Measurements from ENCODE around the gene PRAMEF13.
"Not testable (repeated sequence)": the region's sequence is repeated elsewhere in the genome, so short reads cannot be mapped to it uniquely, and the experiment has no call there.

DNA sequence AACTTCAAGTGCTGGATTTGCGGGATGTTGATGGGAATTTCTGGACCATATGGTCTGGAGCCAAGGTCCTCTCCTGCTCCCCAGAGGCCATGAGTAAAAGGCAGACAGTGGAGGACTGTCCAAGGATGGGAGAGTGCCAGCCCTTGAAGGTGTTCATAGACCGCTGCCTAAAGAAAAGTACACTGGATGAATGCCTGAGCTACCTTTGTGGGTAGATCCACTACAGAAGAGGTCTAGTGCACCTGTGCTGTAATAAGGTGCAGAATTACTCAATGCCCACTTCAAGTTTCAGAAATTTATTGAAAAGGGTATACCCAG is 45.3 kb upstream of the PRAMEF13 start:
- TF ChIP-seq, protein P1, sequence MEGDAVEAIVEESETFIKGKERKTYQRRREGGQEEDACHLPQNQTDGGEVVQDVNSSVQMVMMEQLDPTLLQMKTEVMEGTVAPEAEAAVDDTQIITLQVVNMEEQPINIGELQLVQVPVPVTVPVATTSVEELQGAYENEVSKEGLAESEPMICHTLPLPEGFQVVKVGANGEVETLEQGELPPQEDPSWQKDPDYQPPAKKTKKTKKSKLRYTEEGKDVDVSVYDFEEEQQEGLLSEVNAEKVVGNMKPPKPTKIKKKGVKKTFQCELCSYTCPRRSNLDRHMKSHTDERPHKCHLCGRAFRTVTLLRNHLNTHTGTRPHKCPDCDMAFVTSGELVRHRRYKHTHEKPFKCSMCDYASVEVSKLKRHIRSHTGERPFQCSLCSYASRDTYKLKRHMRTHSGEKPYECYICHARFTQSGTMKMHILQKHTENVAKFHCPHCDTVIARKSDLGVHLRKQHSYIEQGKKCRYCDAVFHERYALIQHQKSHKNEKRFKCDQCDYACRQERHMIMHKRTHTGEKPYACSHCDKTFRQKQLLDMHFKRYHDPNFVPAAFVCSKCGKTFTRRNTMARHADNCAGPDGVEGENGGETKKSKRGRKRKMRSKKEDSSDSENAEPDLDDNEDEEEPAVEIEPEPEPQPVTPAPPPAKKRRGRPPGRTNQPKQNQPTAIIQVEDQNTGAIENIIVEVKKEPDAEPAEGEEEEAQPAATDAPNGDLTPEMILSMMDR (conservative IDR thresholded peaks at IDR 0.05; ENCODE audit: low read depth, low read length) = not testable (repeated sequence)
- not testable (repeated sequence) for TF ChIP-seq EZH2 (IDR thresholded peaks at IDR 0.05; ENCODE audit: borderline replicate concordance, low read depth, low read length, poor library complexity, severe bottlenecking)

Measured in A673 (cell line).